Smooth muscle cell (in vitro differentiated cells): ENCODE data around the gene KIF1B. TPM values are rescaled to one million over a fixed set of nuclear protein-coding genes. Genes with fewer than 3 reads are reported as not detected.

Experiments
- DNase-seq: peaks from one replicate; lab custom pipeline; 2025; ENCODE audit not compliant: unreplicated experiment; lab: John Stamatoyannopoulos, UW
- H2AFZ ChIP-seq: fragments of 200-600 bp; sonication (generic); 2 replicates; pipeline ENCODE4 v1.6.0; 2016; ENCODE audit warnings: antibody characterized with exemption, low read depth, mild to moderate bottlenecking
- H3F3A ChIP-seq: fragments of 200-600 bp; sonication (generic); 2 replicates; pipeline ENCODE4 v1.6.0; 2017; ENCODE audit warnings: antibody characterized with exemption, low read depth
- H3K27ac ChIP-seq: fragments of 200-600 bp; sonication (generic); 2 replicates; pipeline ENCODE4 v1.5.1; 2016; ENCODE audit warnings: low read depth, mild to moderate bottlenecking
- H3K27me3 ChIP-seq: fragments of 200-600 bp; sonication (generic); 2 replicates; pipeline ENCODE4 v1.6.1; 2016; ENCODE audit warnings: low read depth, mild to moderate bottlenecking
- H3K36me3 ChIP-seq: fragments of 200-600 bp; sonication (generic); 2 replicates; pipeline ENCODE4 v1.5.1; 2016; ENCODE audit warnings: low read depth
- H3K4me1 ChIP-seq: fragments of 200-600 bp; sonication (generic); 2 replicates; pipeline ENCODE4 v1.5.1; 2016; ENCODE audit warnings: low read depth
- H3K4me2 ChIP-seq: fragments of 200-600 bp; sonication (generic); 2 replicates; pipeline ENCODE4 v1.6.0; 2016; ENCODE audit warnings: mild to moderate bottlenecking
- H3K4me3 ChIP-seq: fragments of 200-600 bp; sonication (generic); 2 replicates; pipeline ENCODE4 v1.5.1; 2016; ENCODE audit warnings: mild to moderate bottlenecking
- H3K79me2 ChIP-seq: fragments of 200-600 bp; sonication (generic); 2 replicates; pipeline ENCODE4 v1.6.0; 2016; ENCODE audit warnings: low read depth, mild to moderate bottlenecking
- H3K9ac ChIP-seq: fragments of 200-600 bp; sonication (generic); 2 replicates; pipeline ENCODE4 v1.6.0; 2016; ENCODE audit warnings: low read depth
- H3K9me3 ChIP-seq: fragments of 200-600 bp; sonication (generic); replicated peaks from 2 replicates; pipeline ENCODE4 v1.5.1; 2016; ENCODE audit warnings: low read depth
- H4K20me1 ChIP-seq: fragments of 200-600 bp; sonication (generic); 2 replicates; pipeline ENCODE4 v1.6.0; 2016; ENCODE audit warnings: low read depth
- WGBS: methylation state at CpG from one replicate; pipeline ENCODE4 v1.1.7; 2016; ENCODE audit warnings: low lambda C conversion rate; 5-methylcytosine and 5-hydroxymethylcytosine counted together
- polyA plus RNA-seq: library from polyadenylated mRNA; unstranded; fragments of >200 nt; fragmentation: Nextera tagmentation; extraction: Ambion mirVana; gene quantifications from 2 replicates; pipeline ENCODE4 v1.2.1, GENCODE V29; 2016
- total RNA-seq: library from RNA; depleted of rRNA; stranded (reverse); fragments of >200 nt; gene quantifications from 2 replicates; pipeline ENCODE4 v1.2.3, GENCODE V29; 2014
- TF ChIP-seq, protein P1 (sequence below): fragments of 200-600 bp; sonication (generic); IDR thresholded peaks from 2 replicates; pipeline ENCODE4 v1.5.1; 2017; ENCODE audit warnings: borderline replicate concordance, mild to moderate bottlenecking, antibody characterized with exemption; ENCODE audit not compliant: insufficient read depth, poor library complexity, severe bottlenecking

The KIF1B gene
- total and polyA plus RNA-seq, 2 experiments from 2014 or later = 9.1 to 29.6 TPM

DNA sequence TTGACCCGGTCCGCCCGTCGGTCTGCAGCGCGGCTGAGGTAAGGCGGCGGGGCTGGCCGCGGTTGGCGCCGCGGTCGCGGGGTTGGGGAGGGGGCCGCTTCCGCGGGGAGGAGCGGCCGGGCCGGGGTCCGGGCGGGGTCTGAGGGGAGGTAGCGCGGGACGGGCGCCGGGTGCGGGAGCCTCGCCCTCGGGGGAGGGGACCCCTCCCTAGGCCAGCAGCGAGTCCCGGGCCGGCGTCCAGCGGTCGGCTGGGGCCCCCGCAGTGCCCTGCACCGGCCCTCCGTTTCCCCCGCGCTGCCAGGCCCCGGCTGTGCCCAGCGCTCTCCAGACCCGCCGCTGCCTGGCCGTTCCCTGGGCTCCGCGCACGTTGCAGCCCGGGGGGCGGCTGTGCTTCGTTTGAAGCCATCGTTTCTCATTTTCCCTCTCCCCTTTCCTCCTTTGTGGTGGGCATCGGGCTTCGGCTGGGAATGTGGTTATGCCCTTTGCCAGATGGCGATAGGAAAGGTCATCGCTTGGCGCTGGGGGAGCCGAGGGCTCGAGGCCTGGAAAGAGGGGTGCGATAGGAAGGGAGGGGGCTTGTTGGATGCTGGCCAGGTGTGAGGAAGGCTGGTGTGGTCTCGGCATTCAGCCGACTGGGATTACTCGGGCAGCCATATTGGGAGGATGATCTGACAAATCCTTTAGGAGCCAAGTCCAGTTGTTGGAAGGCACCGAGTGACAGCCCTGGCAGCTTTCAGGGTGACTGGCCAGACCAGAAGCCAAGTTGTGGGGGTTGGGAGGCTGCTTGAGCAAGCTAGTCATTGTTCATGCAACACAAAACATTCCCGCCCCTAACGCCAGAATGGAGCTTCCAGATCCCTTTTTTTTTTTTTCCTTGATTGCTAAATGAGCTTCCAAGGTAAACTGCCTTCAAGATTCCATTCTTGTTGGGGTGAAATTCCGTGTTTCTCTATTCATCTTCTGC lies 753 bp downstream of the KIF1B start:
- Histone ChIP-seq H3K9me3 (no peaks in the 10 kb centered on the region), H3K4me1 (peaks cover 24% of the 10 kb centered on the region), H3K79me2 (peaks cover 45% of the 10 kb centered on the region), H3K27me3 (no peaks in the 10 kb centered on the region), H3K36me3 (no peaks in the 10 kb centered on the region), H3K4me3 (peak overlapping the region; percentile 99), H2AFZ (peak overlapping the region; percentile 41), H3K9ac (peak overlapping the region; percentile 98), H3F3A (peaks cover 9% of the 10 kb centered on the region), H3K4me2 (peak overlapping the region; percentile 100), H4K20me1 (peaks cover 45% of the 10 kb centered on the region), H3K27ac (peak overlapping the region; percentile 98)
- 1% methylated on average over 35 of the region's 69 CpGs for WGBS
- peak; percentile 42 for DNase-seq
- TF ChIP-seq, protein P1, sequence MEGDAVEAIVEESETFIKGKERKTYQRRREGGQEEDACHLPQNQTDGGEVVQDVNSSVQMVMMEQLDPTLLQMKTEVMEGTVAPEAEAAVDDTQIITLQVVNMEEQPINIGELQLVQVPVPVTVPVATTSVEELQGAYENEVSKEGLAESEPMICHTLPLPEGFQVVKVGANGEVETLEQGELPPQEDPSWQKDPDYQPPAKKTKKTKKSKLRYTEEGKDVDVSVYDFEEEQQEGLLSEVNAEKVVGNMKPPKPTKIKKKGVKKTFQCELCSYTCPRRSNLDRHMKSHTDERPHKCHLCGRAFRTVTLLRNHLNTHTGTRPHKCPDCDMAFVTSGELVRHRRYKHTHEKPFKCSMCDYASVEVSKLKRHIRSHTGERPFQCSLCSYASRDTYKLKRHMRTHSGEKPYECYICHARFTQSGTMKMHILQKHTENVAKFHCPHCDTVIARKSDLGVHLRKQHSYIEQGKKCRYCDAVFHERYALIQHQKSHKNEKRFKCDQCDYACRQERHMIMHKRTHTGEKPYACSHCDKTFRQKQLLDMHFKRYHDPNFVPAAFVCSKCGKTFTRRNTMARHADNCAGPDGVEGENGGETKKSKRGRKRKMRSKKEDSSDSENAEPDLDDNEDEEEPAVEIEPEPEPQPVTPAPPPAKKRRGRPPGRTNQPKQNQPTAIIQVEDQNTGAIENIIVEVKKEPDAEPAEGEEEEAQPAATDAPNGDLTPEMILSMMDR = no peak

- H2AFZ ChIP-seq = peak overlapping the region; percentile 41
- TF ChIP-seq, protein P1 = no peak
- H3K4me2 ChIP-seq = peak overlapping the region; percentile 100
- H3F3A ChIP-seq = peaks cover 9% of the 10 kb centered on the region
- peak overlapping the region; percentile 99 for H3K4me3 ChIP-seq
- H3K27ac ChIP-seq = peak overlapping the region; percentile 98
- H3K4me1 ChIP-seq = peaks cover 24% of the 10 kb centered on the region
- H3K79me2 ChIP-seq = peaks cover 53% of the 10 kb centered on the region
- no peaks in the 10 kb centered on the region for H3K9me3 ChIP-seq
- WGBS = 4% methylated on average over 11 of the region's 11 CpGs
- H3K27me3 ChIP-seq = no peaks in the 10 kb centered on the region
- no peak for DNase-seq
- peak overlapping the region; percentile 98 for H3K9ac ChIP-seq
- H3K36me3 ChIP-seq = no peaks in the 10 kb centered on the region
- peaks cover 53% of the 10 kb centered on the region for H4K20me1 ChIP-seq
Measured at GRCh38 chr1:10211805-10212410, 1.5 kb downstream of the KIF1B start.

DNA sequence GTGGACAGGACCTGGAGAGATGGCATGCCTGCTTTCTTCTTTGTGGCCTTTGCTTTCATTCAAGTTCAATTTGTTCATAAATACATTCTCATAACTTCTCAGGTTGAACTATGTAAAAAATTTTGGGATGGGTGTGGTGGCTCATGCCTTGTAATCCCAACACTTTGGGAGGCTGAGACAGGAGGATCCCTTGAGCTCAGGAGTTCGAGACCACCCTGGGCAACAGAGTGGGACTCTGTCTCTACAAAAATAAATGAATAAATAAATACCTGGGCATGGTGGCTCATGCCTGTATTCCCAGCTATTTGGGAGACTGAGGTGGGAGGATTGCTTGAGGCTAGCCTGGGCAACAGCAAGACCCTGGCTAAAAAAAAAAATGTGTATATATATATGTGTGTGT lies 2.1 kb downstream of the KIF1B start:
- Histone ChIP-seq H3K4me1 (peaks cover 24% of the 10 kb centered on the region), H3K9me3 (no peaks in the 10 kb centered on the region), H3K79me2 (peaks cover 58% of the 10 kb centered on the region), H3K36me3 (no peaks in the 10 kb centered on the region), H3K4me2 (peak overlapping the region; percentile 100), H2AFZ (no peak overlapping the region), H3K9ac (peak overlapping the region; percentile 98), H4K20me1 (peaks cover 59% of the 10 kb centered on the region), H3K27ac (peak overlapping the region; percentile 98), H3K27me3 (no peaks in the 10 kb centered on the region), H3K4me3 (peak overlapping the region; percentile 99), H3F3A (peaks cover 9% of the 10 kb centered on the region)
- TF ChIP-seq, protein P1 = no peak
- DNase-seq = no peak
- WGBS = 95% methylated on average over 1 of the region's 1 CpG
